Gastrocnemius medialis (tissue), 4 donors: ENCODE results near the gene DBET.
"Not testable (repeated sequence)": the region's sequence is repeated elsewhere in the genome, so short reads cannot be mapped to it uniquely, and the experiment has no call there.

Experiments used
- CTCF ChIP-seq, 5 experiments: fragments of 450-650 bp in 3 of 5; fragments of 200-600 bp in 2 of 5; sonication (generic) in 2 of 5; IDR thresholded peaks in 4 of 5; conservative IDR thresholded peaks in 1 of 5; 1 replicate in 4 of 5; 2 replicates in 1 of 5; pipeline ENCODE4 v1.5.1; 2016 to 2019; ENCODE audit warnings: antibody characterized with exemption in 5 of 5, mild to moderate bottlenecking in 3 of 5, moderate library complexity in 3 of 5
- POLR2A ChIP-seq, 2 donors: fragments of 450-650 bp; IDR thresholded peaks; one replicate each; pipeline ENCODE4 v1.6.1; 2017; ENCODE audit warnings: antibody characterized with exemption in 2 of 2, mild to moderate bottlenecking in 2 of 2, moderate library complexity in 2 of 2

GRCh38 chr4:190107766-190108485, 43.6 kb downstream of the DBET start:
- not testable (repeated sequence) for TF ChIP-seq CTCF (IDR thresholded peaks at IDR 0.05 in 4 of 5, conservative IDR thresholded peaks at IDR 0.05 in 1 of 5); POLR2A (IDR thresholded peaks at IDR 0.05)
